NT2/D1 (cell line): ENCODE results near the gene PLCD1.

Source experiments
- DNase-seq: peaks from one replicate; pipeline ENCODE4 v3.0.0-alpha.2; 2011; ENCODE audit warnings: low read depth, low spot score
- H3K27me3 ChIP-seq: 2 replicates; pipeline ENCODE4 v1.6.0; 2011; ENCODE audit warnings: mild to moderate bottlenecking; ENCODE audit not compliant: insufficient read length, insufficient read depth
- H3K36me3 ChIP-seq: 2 replicates; pipeline ENCODE4 v1.6.1; 2011; ENCODE audit warnings: mild to moderate bottlenecking, low read length, mixed read lengths; ENCODE audit not compliant: insufficient read depth, insufficient read length
- H3K4me1 ChIP-seq: 2 replicates; pipeline ENCODE4 v1.5.1; 2011; ENCODE audit not compliant: insufficient read depth, insufficient read length
- H3K4me3 ChIP-seq: 2 replicates; pipeline ENCODE4 v1.5.1; 2011; ENCODE audit warnings: low read depth; ENCODE audit not compliant: insufficient read length
- H3K9ac ChIP-seq: 2 replicates; pipeline ENCODE4 v1.6.0; 2011; ENCODE audit warnings: low read depth; ENCODE audit not compliant: insufficient read length
- H3K9me3 ChIP-seq: 2 replicates; pipeline ENCODE4 v1.5.1; 2011; ENCODE audit warnings: mild to moderate bottlenecking, low read length; ENCODE audit not compliant: insufficient read depth
- SUZ12 ChIP-seq: IDR thresholded peaks from 2 replicates; pipeline ENCODE4 v1.6.1; 2011; ENCODE audit not compliant: insufficient read length, insufficient read depth; ENCODE audit errors: extremely low read depth
- YY1 ChIP-seq: IDR thresholded peaks from 2 replicates; pipeline ENCODE4 v1.6.1; 2011; ENCODE audit not compliant: insufficient read length, insufficient read depth
- ZNF274 ChIP-seq: IDR thresholded peaks from 2 replicates; pipeline ENCODE4 v1.6.1; 2011; ENCODE audit warnings: mild to moderate bottlenecking, low read depth, low read length

The PLCD1 gene

DNA sequence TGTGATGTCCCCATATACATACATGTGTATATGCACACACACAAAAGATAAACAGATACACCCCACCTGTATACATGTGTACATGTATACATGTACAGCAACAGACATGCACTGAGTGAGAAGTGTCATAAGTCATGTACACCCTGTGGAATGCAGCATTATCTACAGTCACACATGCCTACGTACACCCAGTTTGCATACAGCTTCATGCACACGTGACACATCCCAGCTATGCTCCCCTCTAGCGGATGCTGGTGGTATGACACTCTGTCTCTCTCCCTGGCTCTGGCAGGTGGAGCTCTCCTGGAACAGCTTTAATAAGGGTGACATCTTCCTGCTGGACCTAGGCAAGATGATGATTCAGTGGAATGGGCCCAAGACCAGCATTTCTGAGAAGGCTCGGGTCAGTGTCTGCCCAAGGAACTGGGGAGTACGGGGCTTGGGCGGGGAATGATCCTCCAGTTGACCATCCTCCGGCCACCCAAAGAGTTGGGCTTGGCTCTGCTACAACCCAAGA is 32.6 kb downstream of the PLCD1 start:
- peaks cover 15% of the 10 kb centered on the region for H3K4me1 ChIP-seq
- H3K9ac ChIP-seq, result no peak overlapping the region
- peaks cover 6% of the 10 kb centered on the region for H3K27me3 ChIP-seq
- peak; percentile 84 for DNase-seq
- no peak overlapping the region for H3K4me3 ChIP-seq
- no peaks in the 10 kb centered on the region for H3K36me3 ChIP-seq
- no peak for TF ChIP-seq SUZ12
- no peaks in the 10 kb centered on the region for H3K9me3 ChIP-seq

DNA sequence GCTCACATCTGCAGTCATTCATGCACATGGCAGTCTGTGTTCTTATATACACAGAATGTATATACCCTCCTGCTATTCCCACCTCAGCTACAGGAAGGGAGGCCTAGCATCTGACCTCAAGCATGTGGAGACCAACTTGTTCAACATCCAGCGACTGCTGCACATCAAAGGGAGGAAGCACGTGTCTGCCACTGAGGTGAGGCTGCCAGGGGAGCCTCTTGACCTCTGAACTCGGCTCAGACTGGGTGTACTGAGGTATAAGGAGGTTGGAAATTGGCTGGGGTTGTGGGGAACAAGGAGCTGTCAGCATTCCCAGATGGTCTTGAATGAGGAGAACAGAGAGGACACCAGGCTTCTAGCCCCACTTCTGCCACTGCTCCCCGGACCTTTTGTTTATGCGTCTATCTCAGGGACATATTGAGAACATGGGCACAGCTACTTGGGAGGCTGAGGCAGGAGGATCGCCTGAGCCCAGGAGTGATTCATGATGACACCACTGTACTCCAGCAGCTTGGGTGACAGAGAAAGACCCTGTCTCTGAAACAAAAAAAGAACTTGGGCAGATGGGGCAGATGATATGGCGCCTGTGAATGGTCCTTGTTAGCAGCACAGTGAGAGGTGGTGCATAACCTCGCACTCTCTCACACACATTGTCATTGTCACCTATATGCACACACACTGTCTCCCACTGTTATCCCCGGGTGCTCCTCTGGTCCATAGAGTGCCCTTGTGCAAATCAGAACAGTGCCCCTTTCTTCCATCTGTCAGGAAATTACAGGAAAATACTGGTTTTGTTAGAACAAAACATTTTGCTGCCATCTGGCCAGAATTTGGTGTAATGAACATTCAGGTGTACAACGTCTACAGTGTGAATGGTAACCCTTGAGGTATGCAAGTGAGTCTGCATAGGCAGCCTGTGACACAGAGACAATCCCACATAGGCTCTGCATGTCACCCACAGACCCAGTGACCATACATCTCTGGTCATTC is 33.5 kb downstream of the PLCD1 start:
- H3K27me3 ChIP-seq, result peaks cover 6% of the 10 kb centered on the region
- no peak overlapping the region for H3K9ac ChIP-seq
- DNase-seq, result no peak
- TF ChIP-seq ZNF274, result no peak
- no peak for TF ChIP-seq SUZ12
- TF ChIP-seq YY1, result no peak
- H3K4me1 ChIP-seq, result peaks cover 8% of the 10 kb centered on the region
- no peaks in the 10 kb centered on the region for H3K9me3 ChIP-seq
- H3K4me3 ChIP-seq, result no peak overlapping the region
- no peaks in the 10 kb centered on the region for H3K36me3 ChIP-seq

DNA sequence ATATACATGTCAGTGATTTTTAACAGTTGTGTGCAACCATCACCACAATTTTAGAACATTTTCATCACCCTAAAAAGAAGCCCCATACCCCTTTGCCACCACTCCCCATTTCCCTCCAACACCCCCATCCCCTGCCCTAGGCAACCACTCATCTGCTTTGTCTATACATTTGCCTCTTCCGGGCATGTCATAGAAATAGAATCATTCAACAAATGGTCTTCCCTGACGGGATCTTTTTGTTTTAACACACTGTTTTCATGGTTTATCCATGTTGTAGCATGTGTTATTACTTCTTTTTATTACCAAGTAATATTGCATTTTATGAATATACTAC is 34.8 kb downstream of the PLCD1 start:
- Histone ChIP-seq H3K9ac (peak overlapping the region; percentile 23), H3K4me3 (peak overlapping the region; percentile 29), H3K27me3 (peaks cover 4% of the 10 kb centered on the region), H3K9me3 (no peaks in the 10 kb centered on the region), H3K4me1 (peaks cover 8% of the 10 kb centered on the region), H3K36me3 (no peaks in the 10 kb centered on the region)
- no peak for TF ChIP-seq SUZ12
- TF ChIP-seq ZNF274, result no peak
- no peak for TF ChIP-seq YY1
- no peak for DNase-seq

DNA sequence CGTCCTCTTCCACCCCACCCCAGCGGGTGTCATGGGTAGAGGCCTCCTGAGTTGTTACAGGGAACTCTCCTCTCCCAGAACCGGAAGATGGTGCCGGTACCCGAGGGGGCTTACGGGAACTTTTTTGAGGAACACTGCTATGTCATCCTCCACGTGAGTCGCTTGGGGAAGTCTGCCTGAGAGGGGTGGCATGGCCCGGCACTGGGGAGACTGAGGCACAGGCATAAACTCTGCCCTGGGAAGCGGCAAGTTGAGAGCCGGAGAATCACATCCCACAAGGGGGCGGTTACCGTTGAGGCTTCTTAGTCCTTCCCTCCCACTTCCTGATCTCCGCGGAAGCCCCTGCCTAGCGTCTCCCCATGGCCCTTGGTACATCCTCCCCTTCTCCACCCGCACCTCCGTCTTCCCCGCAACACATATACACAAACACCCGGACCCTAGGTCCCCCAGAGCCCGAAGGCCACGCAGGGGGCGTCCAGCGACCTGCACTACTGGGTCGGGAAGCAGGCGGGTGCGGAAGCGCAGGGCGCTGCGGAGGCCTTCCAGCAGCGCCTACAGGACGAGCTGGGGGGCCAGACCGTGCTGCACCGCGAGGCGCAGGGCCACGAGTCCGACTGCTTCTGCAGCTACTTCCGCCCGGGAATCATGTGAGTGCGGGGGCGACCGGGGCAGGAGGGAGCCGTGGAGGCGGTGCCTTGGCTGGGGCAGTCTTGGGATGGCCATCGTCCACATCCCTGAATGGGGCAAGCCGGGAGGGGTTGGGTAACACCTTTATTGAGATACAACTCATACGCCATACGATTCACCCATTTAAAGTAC is 35.4 kb downstream of the PLCD1 start:
- Histone ChIP-seq H3K4me3 (peak overlapping the region; percentile 29), H3K9me3 (no peaks in the 10 kb centered on the region), H3K27me3 (no peaks in the 10 kb centered on the region), H3K36me3 (no peaks in the 10 kb centered on the region), H3K9ac (peak overlapping the region; percentile 23), H3K4me1 (peaks cover 5% of the 10 kb centered on the region)
- DNase-seq, result no peak
- TF ChIP-seq SUZ12 (no peak), ZNF274 (no peak), YY1 (no peak)

DNA sequence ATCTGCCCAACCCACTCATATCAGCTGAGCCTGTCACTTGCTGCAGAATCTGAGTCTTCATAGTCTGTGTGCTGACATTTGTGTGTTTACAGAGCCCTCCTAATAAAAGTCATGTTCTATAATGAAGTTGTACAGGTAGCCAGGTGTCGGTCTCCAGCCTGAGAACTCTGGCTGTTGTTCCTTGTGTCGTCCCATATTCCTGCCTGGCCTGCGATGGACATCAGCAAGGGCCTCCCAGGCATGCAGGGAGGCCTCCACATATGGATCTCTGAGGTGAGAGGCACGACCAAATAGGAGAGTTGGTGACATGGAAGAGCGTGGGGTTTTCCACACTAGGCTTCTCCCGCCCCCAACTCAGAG is 36.0 kb downstream of the PLCD1 start:
- Histone ChIP-seq H3K27me3 (no peaks in the 10 kb centered on the region), H3K36me3 (no peaks in the 10 kb centered on the region), H3K4me1 (peaks cover 5% of the 10 kb centered on the region), H3K4me3 (no peak overlapping the region), H3K9me3 (no peaks in the 10 kb centered on the region), H3K9ac (no peak overlapping the region)
- TF ChIP-seq SUZ12 (no peak), ZNF274 (no peak), YY1 (no peak)
- DNase-seq, result no peak

DNA sequence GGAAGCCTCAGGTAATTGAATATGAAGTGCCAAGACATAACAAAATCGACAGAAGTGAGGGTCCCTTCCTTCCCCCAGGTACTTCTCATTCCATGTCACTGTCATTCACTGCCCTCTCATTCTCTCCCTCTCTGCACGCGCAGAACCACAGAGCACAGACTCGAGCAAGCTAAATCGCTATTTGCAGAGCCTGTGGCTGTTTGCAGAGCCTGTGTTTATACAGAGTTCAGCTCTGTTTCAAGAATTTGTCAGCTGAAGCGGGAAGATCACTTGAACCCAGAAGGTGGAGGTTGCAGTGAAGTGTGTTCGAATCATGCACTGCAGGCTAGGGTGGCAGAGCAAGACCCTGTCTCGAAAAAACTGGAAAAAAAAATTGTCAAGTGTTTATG is 36.4 kb downstream of the PLCD1 start:
- Histone ChIP-seq H3K27me3 (no peaks in the 10 kb centered on the region), H3K36me3 (no peaks in the 10 kb centered on the region), H3K9me3 (no peaks in the 10 kb centered on the region), H3K4me3 (no peak overlapping the region), H3K9ac (no peak overlapping the region), H3K4me1 (peaks cover 3% of the 10 kb centered on the region)
- TF ChIP-seq ZNF274 (no peak), YY1 (no peak), SUZ12 (no peak)
- no peak for DNase-seq
